Measurements from ENCODE around the gene ETV5. TPM values are rescaled to one million over a fixed set of nuclear protein-coding genes. Genes with fewer than 3 reads are reported as not detected.

ETV5 gene
- total and polyA plus RNA-seq, 10 of the 15 experiments (the other 5 are each of a cell fraction or from before 2014, with no cell fraction given) = 5.0 to 18.4 (median 7.4) TPM

DNA sequence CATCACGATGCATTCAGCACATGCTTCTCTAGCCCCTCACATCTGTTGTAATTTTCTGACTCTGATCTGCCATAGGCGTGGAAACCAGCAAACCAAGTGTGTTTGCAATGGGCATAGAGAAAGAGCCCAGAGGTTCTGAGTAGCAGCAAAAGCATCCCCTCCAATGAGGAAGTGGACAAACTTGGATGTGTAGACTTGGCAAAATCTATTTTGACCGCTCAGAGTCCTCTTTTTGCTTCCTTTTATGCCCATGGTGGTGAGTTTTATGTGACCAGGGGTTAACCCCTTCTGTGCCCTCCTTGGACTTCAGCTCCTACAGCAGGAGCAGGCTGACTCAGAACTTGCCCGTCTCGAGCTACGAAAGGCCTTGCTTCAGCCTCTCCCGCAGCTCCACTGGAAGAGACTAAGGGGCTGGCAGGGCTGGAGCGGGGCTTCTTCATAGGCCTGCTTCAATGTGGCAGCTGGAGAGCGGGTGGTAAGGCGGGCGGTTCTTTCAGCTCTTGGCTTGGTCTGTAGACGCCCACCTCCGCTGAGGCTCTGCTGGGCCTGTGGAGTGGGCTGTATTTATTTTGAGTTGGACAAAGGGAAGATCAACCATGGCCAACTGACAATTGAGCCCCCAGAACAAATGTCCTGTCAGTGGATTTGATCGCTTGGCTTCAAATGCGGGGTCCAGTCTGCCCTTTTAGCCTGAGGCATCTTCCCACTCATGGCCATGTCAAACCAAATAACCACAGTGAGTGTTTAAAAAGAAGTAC is 6.5 kb upstream of the ETV5 start:
- TF ChIP-seq RUNX3 (IDR thresholded peaks at IDR 0.05; ENCODE audit: low read length) = no peak
- TF ChIP-seq TCF3 (IDR thresholded peaks at IDR 0.05; ENCODE audit: borderline replicate concordance, insufficient read depth, low read depth, low read length) = no peak
- TF ChIP-seq SPI1 (IDR thresholded peaks at IDR 0.05; ENCODE audit: borderline replicate concordance, insufficient read depth, low read depth, low read length) = 0 out of 2 replicates have a peak, but pooled peaks have one; percentile 28
- no peak for TF ChIP-seq ESRRA (IDR thresholded peaks at IDR 0.05; ENCODE audit: low read length)
- TF ChIP-seq GATAD2B (conservative IDR thresholded peaks at IDR 0.05; ENCODE audit: low read depth) = no peak
- no peak for FAIRE-seq
- Histone ChIP-seq H3K79me2 (ENCODE audit: control insufficient read depth, insufficient read depth, low read length) (no peaks in the 10 kb centered on the region), H3K4me2 (ENCODE audit: control insufficient read depth, insufficient read depth) (no peak overlapping the region), H2AFZ (ENCODE audit: control insufficient read depth, low read depth, low read length) (no peak overlapping the region), H3K4me3 (no peak overlapping the region), H3K4me1 (ENCODE audit: control insufficient read depth, insufficient read depth, low read length) (peaks cover 7% of the 10 kb centered on the region), H3K9me3 (replicated peaks; ENCODE audit: control insufficient read depth, insufficient read depth, low read length) (no peaks in the 10 kb centered on the region; the same call in 2 of the 3 replicates), H3K27me3 (replicated peaks in 1 of 2; ENCODE audit: control insufficient read depth in 2 of 2, insufficient read depth in 2 of 2, low read length in 1 of 2) (peaks cover 5 to 14% of the 10 kb centered on the region in 2 experiments; a peak in 3 of 4 replicates), H3K9ac (ENCODE audit: control insufficient read depth, insufficient read depth, low read length) (no peak overlapping the region), H3K27ac (ENCODE audit: control insufficient read depth, insufficient read depth) (no peak overlapping the region), H4K20me1 (ENCODE audit: control insufficient read depth, insufficient read depth) (no peaks in the 10 kb centered on the region), H3K36me3 (ENCODE audit: control insufficient read depth in 2 of 2, insufficient read depth in 2 of 2, low read length in 1 of 2) (no peaks in the 10 kb centered on the region)
- POLR2A ChIA-PET = interaction anchor here (0.6 kb wide), 1 partner anchor 116 kb away, joined by 3 read pairs; no protein-coding TSS in a partner anchor
- intact Hi-C loops (cut with micrococcal nuclease; ENCODE audit: unreplicated experiment) (no loop called here), in situ Hi-C loops (cut with MboI) (no loop called here)
- whole genome bisulfite sequencing (ENCODE audit: insufficient coverage, insufficient replicate concordance, low lambda C conversion rate, missing lambda C conversion rate) = 64% methylated on average over 15 of the region's 15 CpGs
- BruUV-seq (replicated peaks) = no TSS peak
- ATAC-seq = no peak
- RAD21 ChIA-PET (ENCODE audit: unreplicated experiment) = no interaction called here
- no peak for DNase-seq (ENCODE audit: low read depth, low spot score)
- CTCF ChIA-PET = no interaction called here
- SMC1A ChIA-PET (ENCODE audit: uncharacterized antibody, unreplicated experiment) = no interaction called here

Data from GM12878 (cell line).